CD8-positive, alpha-beta memory T cell (primary cell): Measurements from ENCODE around the gene LPA. TPM values are rescaled to one million over a fixed set of nuclear protein-coding genes. Genes with fewer than 3 reads are reported as not detected.

ENCODE experiments used
- CTCF ChIA-PET: fragments of 350-600 bp; sonication (Branson Sonifier 250); formaldehyde crosslinking; loops from one replicate; lab custom pipeline; 2021; ENCODE audit warnings: antibody characterized with exemption; lab: Charles Lee
- POLR2A ChIA-PET: fragments of 350-600 bp; sonication (Branson Sonifier 250); formaldehyde crosslinking; loops from one replicate; lab custom pipeline; 2021; ENCODE audit warnings: antibody characterized with exemption; lab: Charles Lee
- DNase-seq, 5 donors: peaks; one replicate each; pipeline versions ENCODE4 v3.0.0 to v3.0.0-alpha.2; 2020 to 2022; ENCODE audit warnings: mixed read lengths in 1 of 5
- H3K27ac ChIP-seq: one replicate; pipeline ENCODE4 v1.7.0; 2013; ENCODE audit warnings: low read depth, mild to moderate bottlenecking, low read length, moderate library complexity
- H3K27me3 ChIP-seq: 2 replicates; pipeline ENCODE4 v1.7.0; 2013; ENCODE audit warnings: low read length, mild to moderate bottlenecking; ENCODE audit not compliant: insufficient read depth, poor library complexity, severe bottlenecking
- H3K36me3 ChIP-seq: 2 replicates; pipeline ENCODE4 v1.7.0; 2013; ENCODE audit warnings: mild to moderate bottlenecking, low read length, moderate library complexity; ENCODE audit not compliant: insufficient read depth
- H3K4me1 ChIP-seq: 2 replicates; pipeline ENCODE4 v1.7.0; 2013; ENCODE audit warnings: mild to moderate bottlenecking, low read length, moderate library complexity; ENCODE audit not compliant: insufficient read depth
- H3K4me3 ChIP-seq: 2 replicates; pipeline ENCODE4 v1.7.0; 2013; ENCODE audit warnings: mild to moderate bottlenecking, low read length
- H3K9me3 ChIP-seq: 2 replicates; pipeline ENCODE4 v1.7.0; 2013; ENCODE audit warnings: mild to moderate bottlenecking, low read length
- H3K27ac Mint-ChIP-seq, 8 donors: one replicate each; pipeline ENCODE4 v1.8.0; 2020 to 2021; ENCODE audit warnings: mixed read lengths in 8 of 8, mild to moderate bottlenecking in 6 of 8, inconsistent platforms in 3 of 8, moderate library complexity in 3 of 8
- H3K27me3 Mint-ChIP-seq, 2 donors: one replicate each; pipeline ENCODE4 v1.8.0; 2020 to 2021; ENCODE audit warnings: mixed read lengths in 2 of 2, mild to moderate bottlenecking in 1 of 2, moderate library complexity in 1 of 2
- H3K36me3 Mint-ChIP-seq, 3 donors: one replicate each; pipeline ENCODE4 v1.8.0; 2020 to 2021; ENCODE audit warnings: mixed read lengths in 3 of 3, inconsistent platforms in 1 of 3, mild to moderate bottlenecking in 1 of 3
- H3K4me1 Mint-ChIP-seq, 3 donors: one replicate each; pipeline ENCODE4 v1.8.0; 2020 to 2021; ENCODE audit warnings: mixed read lengths in 3 of 3, inconsistent platforms in 1 of 3, mild to moderate bottlenecking in 1 of 3
- H3K4me3 Mint-ChIP-seq, 7 donors: one replicate each; pipeline ENCODE4 v1.8.0; 2020 to 2021; ENCODE audit warnings: mixed read lengths in 7 of 7, mild to moderate bottlenecking in 6 of 7, moderate library complexity in 4 of 7, inconsistent platforms in 2 of 7
- H3K9me3 Mint-ChIP-seq, 5 donors: one replicate each; pipeline ENCODE4 v1.8.0; 2020 to 2022; ENCODE audit warnings: mixed read lengths in 5 of 5, mild to moderate bottlenecking in 3 of 5, moderate library complexity in 2 of 5, inconsistent platforms in 1 of 5
- polyA plus RNA-seq: library from polyadenylated mRNA; unstranded; fragments of 300-500 nt; fragmentation: Illumina TruSeq; gene quantifications from one replicate; pipeline ENCODE4 v1.2.3, GENCODE V29; 2021
- total RNA-seq, 2 experiments: library from RNA; stranded (reverse); gene quantifications; one replicate each; pipeline ENCODE4 v1.2.3, GENCODE V29; 2021

LPA gene
- total and polyA plus RNA-seq, 3 experiments from 2014 or later, result not detected

GRCh38 chr6:160508599-160508998, 155.5 kb downstream of the LPA start:
- Histone ChIP-seq H3K36me3 (no peaks in the 10 kb centered on the region), H3K4me3 (no peak overlapping the region), H3K9me3 (no peaks in the 10 kb centered on the region), H3K27ac (no peak overlapping the region), H3K4me1 (no peaks in the 10 kb centered on the region), H3K27me3 (no peaks in the 10 kb centered on the region)
- POLR2A ChIA-PET, result interaction anchor here (0.7 kb wide), 1 partner anchor 12 kb away, joined by 6 read pairs; no protein-coding TSS in a partner anchor
- peaks cover 0 to 13% (median 9%) of the 10 kb centered on the region in 5 donors for H3K9me3 Mint-ChIP-seq
- H3K27me3 Mint-ChIP-seq, result peaks cover 0 to 4% of the 10 kb centered on the region in 2 donors
- peak overlapping the region in 1 of 8 donors; percentile 17 for H3K27ac Mint-ChIP-seq
- CTCF ChIA-PET, result interaction anchor here (1.4 kb wide), 1 partner anchor 11 kb away, joined by 8 read pairs; no protein-coding TSS in a partner anchor
- H3K36me3 Mint-ChIP-seq, result peaks cover 2 to 29% (median 6%) of the 10 kb centered on the region in 3 donors
- H3K4me3 Mint-ChIP-seq, result no peak overlapping the region
- peaks cover 0 to 6% (median 4%) of the 10 kb centered on the region in 3 donors for H3K4me1 Mint-ChIP-seq
- DNase-seq, result no peak

- no peak for DNase-seq
- H3K9me3 Mint-ChIP-seq, result peaks cover 0 to 18% (median 10%) of the 10 kb centered on the region in 5 donors
- H3K27me3 ChIP-seq, result no peaks in the 10 kb centered on the region
- no peaks in the 10 kb centered on the region for H3K4me1 ChIP-seq
- H3K4me1 Mint-ChIP-seq, result peaks cover 0 to 6% (median 0%) of the 10 kb centered on the region in 3 donors
- H3K36me3 Mint-ChIP-seq, result peaks cover 2 to 29% (median 6%) of the 10 kb centered on the region in 3 donors
- no peak overlapping the region for H3K27ac ChIP-seq
- H3K27me3 Mint-ChIP-seq, result no peaks in the 10 kb centered on the region
- no peak overlapping the region for H3K27ac Mint-ChIP-seq
- H3K9me3 ChIP-seq, result no peaks in the 10 kb centered on the region
- no peaks in the 10 kb centered on the region for H3K36me3 ChIP-seq
- CTCF ChIA-PET, result interaction anchor here (1.1 kb wide), 1 partner anchor 26 kb away, joined by 3 read pairs; no protein-coding TSS in a partner anchor
- no peak overlapping the region for H3K4me3 Mint-ChIP-seq
- POLR2A ChIA-PET, result interaction anchor here (0.6 kb wide), 1 partner anchor 816 kb away, joined by 3 read pairs; no protein-coding TSS in a partner anchor
- H3K4me3 ChIP-seq, result no peak overlapping the region
These were observed 156.7 kb downstream of the LPA start for GRCh38 chr6:160507420-160507819.

- no peaks in the 10 kb centered on the region for H3K9me3 ChIP-seq
- H3K9me3 Mint-ChIP-seq, result peaks cover 0 to 18% (median 10%) of the 10 kb centered on the region in 5 donors
- ChIA-PET CTCF (interaction anchor here (1.7 kb wide), 1 partner anchor 14 kb away, joined by 5 read pairs; no protein-coding TSS in a partner anchor), POLR2A (no interaction called here)
- peak overlapping the region in 1 of 8 donors; percentile 50 for H3K27ac Mint-ChIP-seq
- DNase-seq, result no peak
- no peaks in the 10 kb centered on the region for H3K27me3 Mint-ChIP-seq
- no peaks in the 10 kb centered on the region for H3K27me3 ChIP-seq
- H3K4me3 ChIP-seq, result no peak overlapping the region
- peaks cover 0 to 3% (median 0%) of the 10 kb centered on the region in 3 donors for H3K4me1 Mint-ChIP-seq
- no peaks in the 10 kb centered on the region for H3K4me1 ChIP-seq
- H3K27ac ChIP-seq, result no peak overlapping the region
- H3K36me3 ChIP-seq, result no peaks in the 10 kb centered on the region
- peaks cover 4 to 33% (median 8%) of the 10 kb centered on the region in 3 donors for H3K36me3 Mint-ChIP-seq
- H3K4me3 Mint-ChIP-seq, result no peak overlapping the region
These were observed 158.1 kb downstream of the LPA start for GRCh38 chr6:160505970-160506369.

GRCh38 chr6:160500639-160501038, 163.4 kb downstream of the LPA start:
- Histone ChIP-seq H3K27me3 (no peaks in the 10 kb centered on the region), H3K4me3 (no peak overlapping the region), H3K27ac (no peak overlapping the region), H3K9me3 (no peaks in the 10 kb centered on the region), H3K36me3 (peaks cover 5% of the 10 kb centered on the region), H3K4me1 (no peaks in the 10 kb centered on the region)
- Mint-ChIP-seq H3K4me1 (no peaks in the 10 kb centered on the region), H3K9me3 (peaks cover 0 to 18% (median 10%) of the 10 kb centered on the region in 5 donors), H3K4me3 (no peak overlapping the region), H3K27me3 (peaks cover 0 to 1% of the 10 kb centered on the region in 2 donors), H3K27ac (peak overlapping the region in 1 of 8 donors; percentile 54), H3K36me3 (peaks cover 18 to 56% (median 31%) of the 10 kb centered on the region in 3 donors)
- no peak for DNase-seq
- POLR2A ChIA-PET, result no interaction called here
- CTCF ChIA-PET, result no interaction called here

- Mint-ChIP-seq H3K4me1 (no peaks in the 10 kb centered on the region), H3K36me3 (peaks cover 20 to 54% (median 53%) of the 10 kb centered on the region in 3 donors), H3K9me3 (no peaks in the 10 kb centered on the region), H3K27ac (peak overlapping the region in 1 of 8 donors; percentile 27), H3K4me3 (no peak overlapping the region), H3K27me3 (peaks cover 0 to 1% of the 10 kb centered on the region in 2 donors)
- ChIA-PET CTCF (interaction anchor here (1.6 kb wide), 1 partner anchor 25 kb away, joined by 3 read pairs; no protein-coding TSS in a partner anchor), POLR2A (no interaction called here)
- Histone ChIP-seq H3K4me3 (no peak overlapping the region), H3K4me1 (no peaks in the 10 kb centered on the region), H3K27me3 (no peaks in the 10 kb centered on the region), H3K9me3 (no peaks in the 10 kb centered on the region), H3K27ac (no peak overlapping the region), H3K36me3 (no peaks in the 10 kb centered on the region)
- DNase-seq, result no peak
These were observed 169.5 kb downstream of the LPA start for GRCh38 chr6:160494576-160494975.

- POLR2A ChIA-PET, result no interaction called here
- Histone ChIP-seq H3K4me3 (no peak overlapping the region), H3K27me3 (no peaks in the 10 kb centered on the region), H3K27ac (no peak overlapping the region), H3K4me1 (no peaks in the 10 kb centered on the region), H3K9me3 (no peaks in the 10 kb centered on the region), H3K36me3 (no peaks in the 10 kb centered on the region)
- CTCF ChIA-PET, result no interaction called here
- H3K4me1 Mint-ChIP-seq, result no peaks in the 10 kb centered on the region
- no peak for DNase-seq
- no peaks in the 10 kb centered on the region for H3K9me3 Mint-ChIP-seq
- no peak overlapping the region for H3K4me3 Mint-ChIP-seq
- no peaks in the 10 kb centered on the region for H3K27me3 Mint-ChIP-seq
- peaks cover 38 to 72% (median 52%) of the 10 kb centered on the region in 3 donors for H3K36me3 Mint-ChIP-seq
- H3K27ac Mint-ChIP-seq, result peak overlapping the region in 1 of 8 donors; percentile 14
These were observed 175.0 kb downstream of the LPA start for GRCh38 chr6:160489091-160489490.

GRCh38 chr6:160487116-160487515, 177.0 kb downstream of the LPA start:
- DNase-seq, result no peak
- Histone ChIP-seq H3K36me3 (no peaks in the 10 kb centered on the region), H3K27ac (no peak overlapping the region), H3K4me3 (no peak overlapping the region), H3K9me3 (no peaks in the 10 kb centered on the region), H3K27me3 (no peaks in the 10 kb centered on the region), H3K4me1 (no peaks in the 10 kb centered on the region)
- H3K36me3 Mint-ChIP-seq, result peaks cover 47 to 76% (median 48%) of the 10 kb centered on the region in 3 donors
- H3K4me3 Mint-ChIP-seq, result no peak overlapping the region
- H3K27me3 Mint-ChIP-seq, result no peaks in the 10 kb centered on the region
- no peaks in the 10 kb centered on the region for H3K4me1 Mint-ChIP-seq
- ChIA-PET CTCF (no interaction called here), POLR2A (no interaction called here)
- H3K27ac Mint-ChIP-seq, result no peak overlapping the region
- peaks cover 0 to under 1% (median 0%) of the 10 kb centered on the region in 5 donors for H3K9me3 Mint-ChIP-seq
